Measurements from ENCODE around the gene EIF3A. TPM values are rescaled to one million over a fixed set of nuclear protein-coding genes. Genes with fewer than 3 reads are reported as not detected.

EIF3A gene
- total RNA-seq, 1 donor from 2014 or later, result 146 TPM

- Histone ChIP-seq H3K4me2 (ENCODE audit: low read length) (no peak overlapping the region), H3K27me3 (ENCODE audit: insufficient read depth, low read length) (no peaks in the 10 kb centered on the region), H3K9me3 (ENCODE audit: insufficient read depth, low read depth, low read length) (no peaks in the 10 kb centered on the region), H3K9ac (ENCODE audit: low read length) (no peak overlapping the region), H3K36me3 (ENCODE audit: insufficient read depth, low read length) (peaks cover 88% of the 10 kb centered on the region), H3K27ac (ENCODE audit: low read depth, low read length) (no peak overlapping the region), H3K4me1 (ENCODE audit: insufficient read depth, low read length) (no peaks in the 10 kb centered on the region), H2AFZ (ENCODE audit: low read depth, low read length) (no peak overlapping the region), H3K4me3 (ENCODE audit: insufficient read depth, low read depth, low read length) (no peak overlapping the region), H4K20me1 (ENCODE audit: insufficient read depth, low read length) (peaks cover 89% of the 10 kb centered on the region), H3K79me2 (ENCODE audit: insufficient read depth, low read length) (peaks cover 92% of the 10 kb centered on the region)
- H3K27me3 Mint-ChIP-seq (ENCODE audit: low read depth, unreplicated experiment), result no peaks in the 10 kb centered on the region
- H3K36me3 Mint-ChIP-seq (ENCODE audit: low read depth, unreplicated experiment), result peaks cover 16% of the 10 kb centered on the region
- DNase-seq (ENCODE audit: low read depth), result no peak
- peaks cover 3% of the 10 kb centered on the region for H3K4me1 Mint-ChIP-seq (ENCODE audit: low read depth, unreplicated experiment)
- no peaks in the 10 kb centered on the region for H3K9me3 Mint-ChIP-seq (ENCODE audit: unreplicated experiment)
- FAIRE-seq, result no peak
- no peak overlapping the region for H3K27ac Mint-ChIP-seq (ENCODE audit: unreplicated experiment)
- H3K4me3 Mint-ChIP-seq (ENCODE audit: unreplicated experiment), result no peak overlapping the region
- TF ChIP-seq EZH2 (IDR thresholded peaks at IDR 0.05; ENCODE audit: insufficient read depth, low read length), result no peak
- TF ChIP-seq CTCF (IDR thresholded peaks at IDR 0.05; ENCODE audit: insufficient read depth, low read depth, low read length), result no peak
These were observed 20.5 kb downstream of the EIF3A start for GRCh38 chr10:119060107-119060506.

GRCh38 chr10:119059557-119059956, 21.1 kb downstream of the EIF3A start:
- Histone ChIP-seq H3K27me3 (ENCODE audit: insufficient read depth, low read length) (no peaks in the 10 kb centered on the region), H3K4me2 (ENCODE audit: low read length) (no peak overlapping the region), H3K9ac (ENCODE audit: low read length) (no peak overlapping the region), H3K27ac (ENCODE audit: low read depth, low read length) (no peak overlapping the region), H3K4me3 (ENCODE audit: insufficient read depth, low read depth, low read length) (no peak overlapping the region), H2AFZ (ENCODE audit: low read depth, low read length) (no peak overlapping the region), H3K79me2 (ENCODE audit: insufficient read depth, low read length) (peaks cover 91% of the 10 kb centered on the region), H3K9me3 (ENCODE audit: insufficient read depth, low read depth, low read length) (no peaks in the 10 kb centered on the region), H3K4me1 (ENCODE audit: insufficient read depth, low read length) (no peaks in the 10 kb centered on the region), H4K20me1 (ENCODE audit: insufficient read depth, low read length) (peaks cover 89% of the 10 kb centered on the region), H3K36me3 (ENCODE audit: insufficient read depth, low read length) (peaks cover 90% of the 10 kb centered on the region)
- Mint-ChIP-seq H3K27me3 (ENCODE audit: low read depth, unreplicated experiment) (no peaks in the 10 kb centered on the region), H3K36me3 (ENCODE audit: low read depth, unreplicated experiment) (peaks cover 12% of the 10 kb centered on the region), H3K27ac (ENCODE audit: unreplicated experiment) (no peak overlapping the region), H3K9me3 (ENCODE audit: unreplicated experiment) (no peaks in the 10 kb centered on the region), H3K4me3 (ENCODE audit: unreplicated experiment) (no peak overlapping the region), H3K4me1 (ENCODE audit: low read depth, unreplicated experiment) (peaks cover 3% of the 10 kb centered on the region)
- FAIRE-seq (no peak), DNase-seq (ENCODE audit: low read depth) (no peak)
- TF ChIP-seq CTCF (IDR thresholded peaks at IDR 0.05; ENCODE audit: insufficient read depth, low read depth, low read length), result no peak
- no peak for TF ChIP-seq EZH2 (IDR thresholded peaks at IDR 0.05; ENCODE audit: insufficient read depth, low read length)

- Histone ChIP-seq H3K36me3 (ENCODE audit: insufficient read depth, low read length) (peaks cover 83% of the 10 kb centered on the region), H3K79me2 (ENCODE audit: insufficient read depth, low read length) (peaks cover 87% of the 10 kb centered on the region), H3K27me3 (ENCODE audit: insufficient read depth, low read length) (no peaks in the 10 kb centered on the region), H4K20me1 (ENCODE audit: insufficient read depth, low read length) (peaks cover 87% of the 10 kb centered on the region), H2AFZ (ENCODE audit: low read depth, low read length) (no peak overlapping the region), H3K4me3 (ENCODE audit: insufficient read depth, low read depth, low read length) (no peak overlapping the region), H3K9ac (ENCODE audit: low read length) (no peak overlapping the region), H3K4me2 (ENCODE audit: low read length) (no peak overlapping the region), H3K27ac (ENCODE audit: low read depth, low read length) (no peak overlapping the region), H3K4me1 (ENCODE audit: insufficient read depth, low read length) (no peaks in the 10 kb centered on the region), H3K9me3 (ENCODE audit: insufficient read depth, low read depth, low read length) (no peaks in the 10 kb centered on the region)
- FAIRE-seq (no peak), DNase-seq (ENCODE audit: low read depth) (no peak)
- no peak overlapping the region for H3K4me3 Mint-ChIP-seq (ENCODE audit: unreplicated experiment)
- no peaks in the 10 kb centered on the region for H3K27me3 Mint-ChIP-seq (ENCODE audit: low read depth, unreplicated experiment)
- H3K9me3 Mint-ChIP-seq (ENCODE audit: unreplicated experiment), result no peaks in the 10 kb centered on the region
- no peak overlapping the region for H3K27ac Mint-ChIP-seq (ENCODE audit: unreplicated experiment)
- peaks cover 14% of the 10 kb centered on the region for H3K36me3 Mint-ChIP-seq (ENCODE audit: low read depth, unreplicated experiment)
- no peak for TF ChIP-seq CTCF (IDR thresholded peaks at IDR 0.05; ENCODE audit: insufficient read depth, low read depth, low read length)
- no peak for TF ChIP-seq EZH2 (IDR thresholded peaks at IDR 0.05; ENCODE audit: insufficient read depth, low read length)
- H3K4me1 Mint-ChIP-seq (ENCODE audit: low read depth, unreplicated experiment), result peaks cover 3% of the 10 kb centered on the region
These were observed 22.6 kb downstream of the EIF3A start for GRCh38 chr10:119058010-119058409.

Data from astrocyte (in vitro differentiated cells and primary cell).